ENCODE data around the gene CLIC4. TPM values are rescaled to one million over a fixed set of nuclear protein-coding genes. Genes with fewer than 3 reads are reported as not detected.

CLIC4 gene
- total RNA-seq, 1 donor = 966 TPM

GRCh38 chr1:24874056-24874455, 128.8 kb downstream of the CLIC4 start:
- H3K4me3 ChIP-seq (ENCODE audit: low read depth, low read length) = no peak overlapping the region
- no peak for TF ChIP-seq CTCF (IDR thresholded peaks at IDR 0.05; ENCODE audit: insufficient read depth, low read length)
- DNase-seq (ENCODE audit: low read depth) = no peak

GRCh38 chr1:24874611-24875234, 129.5 kb downstream of the CLIC4 start:
- no peak for TF ChIP-seq CTCF (IDR thresholded peaks at IDR 0.05; ENCODE audit: insufficient read depth, low read length)
- peak; percentile 47 for DNase-seq (ENCODE audit: low read depth)

GRCh38 chr1:24875257-24875656, 130.0 kb downstream of the CLIC4 start:
- H3K4me3 ChIP-seq (ENCODE audit: low read depth, low read length) = no peak overlapping the region
- DNase-seq (ENCODE audit: low read depth) = no peak
- no peak for TF ChIP-seq CTCF (IDR thresholded peaks at IDR 0.05; ENCODE audit: insufficient read depth, low read length)

More at GRCh38 chr1:24874611-24875234, 129.5 kb downstream of the CLIC4 start:
- no peak overlapping the region for H3K4me3 ChIP-seq (ENCODE audit: low read depth, low read length)

GRCh38 chr1:24875991-24876506, 130.8 kb downstream of the CLIC4 start:
- no peak overlapping the region for H3K4me3 ChIP-seq (ENCODE audit: low read depth, low read length)
- DNase-seq (ENCODE audit: low read depth) = no peak
- no peak for TF ChIP-seq CTCF (IDR thresholded peaks at IDR 0.05; ENCODE audit: insufficient read depth, low read length)

- TF ChIP-seq CTCF (IDR thresholded peaks at IDR 0.05; ENCODE audit: insufficient read depth, low read length) = no peak
- no peak overlapping the region for H3K4me3 ChIP-seq (ENCODE audit: low read depth, low read length)
- no peak for DNase-seq (ENCODE audit: low read depth)
Observed at GRCh38 chr1:24878045-24878444, 132.8 kb downstream of the CLIC4 start.

- no peak for TF ChIP-seq CTCF (IDR thresholded peaks at IDR 0.05; ENCODE audit: insufficient read depth, low read length)
- H3K4me3 ChIP-seq (ENCODE audit: low read depth, low read length) = no peak overlapping the region
- DNase-seq (ENCODE audit: low read depth) = peak; percentile 76
Observed at GRCh38 chr1:24878775-24879742, 133.8 kb downstream of the CLIC4 start.

Measured in fibroblast of the aortic adventitia (primary cell).